Left lung (tissue), 10 donors: Measurements from ENCODE around the gene NENF. TPM values are rescaled to one million over a fixed set of nuclear protein-coding genes. Genes with fewer than 3 reads are reported as not detected.

ENCODE experiments used
- ATAC-seq: fragments of 200-7000 bp; cut with Tn5 transposase; one replicate; pipeline ENCODE4 v1.9.1; 2020; ENCODE audit warnings: moderate library complexity
- DNase-seq, 4 donors: peaks; one replicate each; pipeline ENCODE4 v3.0.0-alpha.2; 2013 to 2020
- H3K27ac ChIP-seq, 2 donors: fragments of 200-600 bp; sonication (generic) in 1 of 2; one replicate each; pipeline versions ENCODE4 v1.5.0 to v1.8.0; 2020 to 2021
- H3K27me3 ChIP-seq, 2 donors: fragments of 200-600 bp; sonication (generic) in 1 of 2; one replicate each; pipeline versions ENCODE4 v1.5.0 to v1.8.0; 2020 to 2021
- H3K36me3 ChIP-seq, 2 donors: fragments of 200-600 bp; sonication (generic) in 1 of 2; one replicate each; pipeline versions ENCODE4 v1.5.0 to v1.8.0; 2020 to 2021
- H3K4me1 ChIP-seq, 2 donors: fragments of 200-600 bp; one replicate each; pipeline ENCODE4 v1.8.0; 2021
- H3K4me3 ChIP-seq, 2 donors: fragments of 200-600 bp; sonication (generic) in 1 of 2; one replicate each; pipeline versions ENCODE4 v1.5.0 to v1.8.0; 2020 to 2021; ENCODE audit warnings: mild to moderate bottlenecking in 1 of 2
- H3K9me3 ChIP-seq, 2 donors: fragments of 200-600 bp; sonication (generic) in 1 of 2; one replicate each; pipeline versions ENCODE4 v1.5.0 to v1.8.0; 2020 to 2021
- CTCF ChIP-seq, 2 donors: fragments of 200-600 bp; sonication (generic) in 1 of 2; IDR thresholded peaks; one replicate each; pipeline versions ENCODE4 v1.5.0 to v1.8.0; 2021; ENCODE audit warnings: antibody characterized with exemption in 2 of 2
- intact Hi-C, 2 donors: fragments of 100-400 bp; cut with DNase I; formaldehyde crosslinking; loops; one replicate each; pipeline versions ENCODE4 v1.11.2 to v1.14.2; 2022
- polyA plus RNA-seq, 6 donors: library from polyadenylated mRNA; unstranded; fragments of 120-200 nt; gene quantifications; one replicate each; pipeline ENCODE4 v1.2.1, GENCODE V29; 2013; ENCODE audit not compliant: insufficient read length in 6 of 6
- total RNA-seq, 2 donors: library from RNA; stranded (reverse); fragmentation: NEBNext Ultra II Directional; extraction: Animal tissue kit (Norgen Biotek cat#: 25700); gene quantifications; one replicate each; pipeline ENCODE4 v1.2.1, GENCODE V29; 2021
- donor health status: DM: no; HTN: yes; CAD: no.
- donor health status: DM: no; HTN: no; CAD: no.

The NENF gene
- total and polyA plus RNA-seq, 8 donors, result 43.2 to 54.4 (median 48.1) TPM

- intact Hi-C loops, result no loop called here
- no peak for ATAC-seq
These were observed 36.1 kb upstream of the NENF start for GRCh38 chr1:212396638-212397037.

GRCh38 chr1:212397171-212397570 lies 35.5 kb upstream of the NENF start:
- TF ChIP-seq CTCF (IDR thresholded peaks at IDR 0.05), result no peak
- no peak overlapping the region for H3K27ac ChIP-seq
- ATAC-seq (no peak), DNase-seq (no peak)
- H3K4me1 ChIP-seq, result peaks cover 0 to 2% of the 10 kb centered on the region in 2 donors
- no peaks in the 10 kb centered on the region for H3K36me3 ChIP-seq
- intact Hi-C loops, result no loop called here
- H3K9me3 ChIP-seq, result peaks cover 0 to 25% of the 10 kb centered on the region in 2 donors
- no peaks in the 10 kb centered on the region for H3K27me3 ChIP-seq
- H3K4me3 ChIP-seq, result no peak overlapping the region

More at GRCh38 chr1:212396638-212397037, 36.1 kb upstream of the NENF start:
- Histone ChIP-seq H3K4me3 (no peak overlapping the region), H3K27me3 (no peaks in the 10 kb centered on the region), H3K9me3 (peaks cover 0 to 25% of the 10 kb centered on the region in 2 donors), H3K27ac (no peak overlapping the region), H3K36me3 (no peaks in the 10 kb centered on the region), H3K4me1 (no peaks in the 10 kb centered on the region)
- no peak for DNase-seq
- no peak for TF ChIP-seq CTCF (IDR thresholded peaks at IDR 0.05)

GRCh38 chr1:212401042-212401441 lies 31.7 kb upstream of the NENF start:
- no peaks in the 10 kb centered on the region for H3K27me3 ChIP-seq
- TF ChIP-seq CTCF (IDR thresholded peaks at IDR 0.05), result no peak
- ATAC-seq, result no peak

GRCh38 chr1:212401838-212402582 lies 30.7 kb upstream of the NENF start:
- Histone ChIP-seq H3K27ac (no peak overlapping the region), H3K4me1 (peaks cover 0 to 10% of the 10 kb centered on the region in 2 donors), H3K36me3 (peaks cover 0 to 25% of the 10 kb centered on the region in 2 donors), H3K27me3 (no peaks in the 10 kb centered on the region), H3K4me3 (no peak overlapping the region), H3K9me3 (peaks cover 0 to 13% of the 10 kb centered on the region in 2 donors)
- TF ChIP-seq CTCF (IDR thresholded peaks at IDR 0.05), result no peak
- DNase-seq (no peak), ATAC-seq (no peak)
- intact Hi-C loops, result no loop called here

More at GRCh38 chr1:212401042-212401441, 31.7 kb upstream of the NENF start:
- peaks cover 0 to 23% of the 10 kb centered on the region in 2 donors for H3K9me3 ChIP-seq
- no peak overlapping the region for H3K4me3 ChIP-seq
- peaks cover 0 to 15% of the 10 kb centered on the region in 2 donors for H3K36me3 ChIP-seq
- H3K4me1 ChIP-seq, result peaks cover 0 to 10% of the 10 kb centered on the region in 2 donors
- intact Hi-C loops, result no loop called here
- no peak for DNase-seq
- no peak overlapping the region for H3K27ac ChIP-seq

GRCh38 chr1:212402666-212403321 lies 29.9 kb upstream of the NENF start:
- Histone ChIP-seq H3K4me1 (peaks cover 0 to 10% of the 10 kb centered on the region in 2 donors), H3K36me3 (peaks cover 0 to 32% of the 10 kb centered on the region in 2 donors), H3K9me3 (peaks cover 0 to 6% of the 10 kb centered on the region in 2 donors), H3K27me3 (no peaks in the 10 kb centered on the region), H3K4me3 (no peak overlapping the region), H3K27ac (no peak overlapping the region)
- intact Hi-C loops, result no loop called here
- ATAC-seq (no peak), DNase-seq (no peak)
- no peak for TF ChIP-seq CTCF (IDR thresholded peaks at IDR 0.05)
